H1 (cell line): Measurements from ENCODE around the gene WHAMM. TPM values are rescaled to one million over a fixed set of nuclear protein-coding genes. Genes with fewer than 3 reads are reported as not detected.

Source experiments
- CTCF ChIA-PET: fragments of 300-600 bp; sonication (Branson Sonifier 250); formaldehyde crosslinking; loops from one replicate; lab custom pipeline; 2021; ENCODE audit not compliant: partially characterized antibody; lab: Charles Lee
- POLR2A ChIA-PET: fragments of 300-600 bp; sonication (Branson Sonifier 250); formaldehyde crosslinking; loops from one replicate; lab custom pipeline; 2021; ENCODE audit warnings: inconsistent platforms; ENCODE audit not compliant: partially characterized antibody; lab: Charles Lee
- DNase-seq, 2 experiments: peaks; one replicate each; pipeline versions ENCODE4 v3.0.0 to v3.0.0-alpha.2; 2010 to 2022; ENCODE audit warnings: low spot score in 2 of 2, low read depth in 1 of 2, mixed read lengths in 1 of 2
- FAIRE-seq: peaks from 2 replicates; lab custom pipeline; 2011; peaks lifted over from hg19 to GRCh38; lab: Jason Lieb, UNC
- H2AFZ ChIP-seq: 2 replicates; pipeline ENCODE4 v1.8.1; 2012; ENCODE audit warnings: low read length, inconsistent platforms
- H2AK5ac ChIP-seq: 2 replicates; pipeline ENCODE4 v1.6.1; 2013; ENCODE audit warnings: low read depth, low read length
- H2BK120ac ChIP-seq: replicated peaks from 2 replicates; pipeline ENCODE3; 2013; ENCODE audit warnings: low read depth, low read length, inconsistent platforms
- H2BK12ac ChIP-seq: 2 replicates; pipeline ENCODE4 v1.6.1; 2013; ENCODE audit warnings: low read depth, low read length
- H2BK15ac ChIP-seq: 2 replicates; pipeline ENCODE4 v1.6.1; 2013; ENCODE audit warnings: low read length
- H2BK20ac ChIP-seq: 2 replicates; pipeline ENCODE4 v1.6.1; 2013; ENCODE audit warnings: low read length
- H2BK5ac ChIP-seq: 2 replicates; pipeline ENCODE4 v1.6.1; 2013; ENCODE audit warnings: low read depth, low read length
- H3K14ac ChIP-seq: 2 replicates; pipeline ENCODE4 v1.6.1; 2013; ENCODE audit warnings: inconsistent platforms; ENCODE audit not compliant: insufficient read length
- H3K18ac ChIP-seq: 2 replicates; pipeline ENCODE4 v1.6.1; 2013; ENCODE audit warnings: low read length; ENCODE audit errors: extremely low read depth
- H3K23ac ChIP-seq: 2 replicates; pipeline ENCODE4 v1.6.1; 2013; ENCODE audit warnings: inconsistent platforms; ENCODE audit not compliant: insufficient read length
- H3K23me2 ChIP-seq: 2 replicates; pipeline ENCODE4 v1.6.1; 2013; ENCODE audit warnings: low read depth, low read length
- H3K27ac ChIP-seq: 2 replicates; pipeline ENCODE4 v1.6.1; 2011; ENCODE audit warnings: low read depth, low read length, inconsistent platforms
- H3K27me3 ChIP-seq, 4 experiments: replicated peaks in 1 of 4; 1 replicate in 1 of 4; 2 replicates in 3 of 4; pipeline versions ENCODE4 v1.6.1 to v1.8.1; 2011 to 2013; ENCODE audit warnings: low read length in 3 of 4, mild to moderate bottlenecking in 3 of 4, inconsistent platforms in 2 of 4, mixed read lengths in 2 of 4, moderate library complexity in 1 of 4; ENCODE audit not compliant: control insufficient read depth in 3 of 4, insufficient read depth in 3 of 4; ENCODE audit errors: extremely low read depth in 1 of 4
- H3K36me3 ChIP-seq, 4 experiments: 2 replicates each; pipeline versions ENCODE4 v1.6.1 to v1.8.1; 2011 to 2013; ENCODE audit warnings: mild to moderate bottlenecking in 4 of 4, low read length in 3 of 4, moderate library complexity in 2 of 4, control low read depth in 1 of 4, inconsistent platforms in 1 of 4; ENCODE audit not compliant: insufficient read depth in 4 of 4, control insufficient read depth in 2 of 4
- H3K4ac ChIP-seq: replicated peaks from 2 replicates; pipeline ENCODE3; 2013; ENCODE audit warnings: low read length, low read depth, mixed read lengths, inconsistent platforms; ENCODE audit not compliant: insufficient read length
- H3K4me1 ChIP-seq, 4 experiments: replicated peaks in 1 of 4; 1 replicate in 1 of 4; 2 replicates in 3 of 4; pipeline versions ENCODE4 v1.6.1 to v1.8.1; 2011 to 2013; ENCODE audit warnings: low read length in 3 of 4, inconsistent platforms in 2 of 4, mixed read lengths in 1 of 4; ENCODE audit not compliant: insufficient read depth in 4 of 4, control insufficient read depth in 3 of 4
- H3K4me2 ChIP-seq, 2 experiments: 2 replicates each; pipeline versions ENCODE4 v1.6.1 to v1.8.1; 2011 to 2013; ENCODE audit warnings: low read depth in 2 of 2, low read length in 2 of 2, control low read depth in 1 of 2, inconsistent platforms in 1 of 2, mild to moderate bottlenecking in 1 of 2; ENCODE audit not compliant: insufficient read depth in 1 of 2
- H3K4me3 ChIP-seq, 4 experiments: fragments of 200-600, 300-600 bp in 1 of 4; sonication (generic), shearing (Covaris generic), sonication (Bioruptor Twin) in 1 of 4; 2 replicates each; pipeline versions ENCODE4 v1.5.1 to v1.8.1; 2011 to 2016; ENCODE audit warnings: low read length in 4 of 4, low read depth in 3 of 4, control low read depth in 2 of 4, inconsistent platforms in 2 of 4, mild to moderate bottlenecking in 2 of 4, mixed read lengths in 1 of 4, moderate library complexity in 1 of 4; ENCODE audit not compliant: insufficient read depth in 2 of 4; ENCODE audit errors: extremely low read depth in 1 of 4
- H3K56ac ChIP-seq: replicated peaks from 2 replicates; pipeline ENCODE3; 2013; ENCODE audit warnings: low read depth, mild to moderate bottlenecking, mixed read lengths, low read length, inconsistent platforms; ENCODE audit not compliant: insufficient read length
- H3K79me1 ChIP-seq: 2 replicates; pipeline ENCODE4 v1.6.1; 2013; ENCODE audit warnings: low read depth, low read length, control low read depth
- H3K79me2 ChIP-seq, 2 experiments: 2 replicates each; pipeline versions ENCODE4 v1.6.1 to v1.8.1; 2012 to 2013; ENCODE audit warnings: low read length in 2 of 2, mild to moderate bottlenecking in 2 of 2, inconsistent platforms in 1 of 2; ENCODE audit not compliant: insufficient read depth in 2 of 2, control insufficient read depth in 1 of 2
- H3K9ac ChIP-seq, 4 experiments: replicated peaks in 1 of 4; 1 replicate in 1 of 4; 2 replicates in 3 of 4; pipeline versions ENCODE4 v1.6.1 to v1.8.1; 2011 to 2013; ENCODE audit warnings: low read depth in 3 of 4, low read length in 3 of 4, control low read depth in 2 of 4, mild to moderate bottlenecking in 2 of 4, moderate library complexity in 2 of 4, inconsistent platforms in 1 of 4; ENCODE audit errors: extremely low read depth in 1 of 4
- H3K9me3 ChIP-seq, 2 experiments: 2 replicates each; pipeline versions ENCODE4 v1.6.1 to v1.8.1; 2012 to 2013; ENCODE audit warnings: mild to moderate bottlenecking in 2 of 2, moderate library complexity in 2 of 2, control low read depth in 1 of 2, inconsistent platforms in 1 of 2, low read depth in 1 of 2, low read length in 1 of 2, mixed read lengths in 1 of 2; ENCODE audit not compliant: insufficient read depth in 2 of 2
- H4K20me1 ChIP-seq, 2 experiments: replicated peaks in 1 of 2; 2 replicates each; pipeline versions ENCODE3 to v1.8.1; 2011 to 2013; ENCODE audit warnings: inconsistent platforms in 2 of 2, low read length in 2 of 2, mild to moderate bottlenecking in 1 of 2; ENCODE audit not compliant: insufficient read depth in 2 of 2, control insufficient read depth in 1 of 2
- H4K5ac ChIP-seq: 2 replicates; pipeline ENCODE4 v1.6.1; 2013; ENCODE audit warnings: low read length, low read depth, mixed read lengths, inconsistent platforms; ENCODE audit not compliant: insufficient read length
- H4K8ac ChIP-seq: 2 replicates; pipeline ENCODE4 v1.8.0; 2013; ENCODE audit warnings: mild to moderate bottlenecking, moderate library complexity, low read length, inconsistent platforms; ENCODE audit not compliant: insufficient read depth; ENCODE audit errors: extremely low read depth
- H4K91ac ChIP-seq: replicated peaks from 2 replicates; pipeline ENCODE3; 2013; ENCODE audit warnings: low read length, mixed read lengths, inconsistent platforms; ENCODE audit not compliant: insufficient read length
- BCL11A ChIP-seq, 2 experiments: IDR thresholded peaks; one replicate each; pipeline ENCODE4 v1.6.1; 2011; ENCODE audit warnings: low read depth in 2 of 2, low read length in 2 of 2, mild to moderate bottlenecking in 2 of 2
- EP300 ChIP-seq, 2 experiments: IDR thresholded peaks; 1 replicate in 1 of 2; 2 replicates in 1 of 2; pipeline ENCODE4 v1.6.1; 2011 to 2012; ENCODE audit warnings: low read depth in 2 of 2, low read length in 2 of 2, mild to moderate bottlenecking in 2 of 2, borderline replicate concordance in 1 of 2, inconsistent platforms in 1 of 2, moderate library complexity in 1 of 2
- TCF12 ChIP-seq: IDR thresholded peaks from 2 replicates; pipeline ENCODE4 v1.6.1; 2011; ENCODE audit warnings: low read depth, mild to moderate bottlenecking, low read length
- WGBS, 2 experiments: shearing (Covaris generic) in 1 of 2; methylation state at CpG; one replicate each; pipeline versions ENCODE4 v1.1.6 to v1.1.7; 2013 to 2015; ENCODE audit warnings: low lambda C conversion rate in 2 of 2, mixed read lengths in 2 of 2, inconsistent platforms in 1 of 2, low coverage in 1 of 2, missing lambda C conversion rate in 1 of 2; ENCODE audit not compliant: insufficient replicate concordance in 2 of 2, insufficient coverage in 1 of 2, insufficient read length in 1 of 2; ENCODE audit errors: extremely low coverage in 1 of 2, missing lambda C conversion rate in 1 of 2; 5-methylcytosine and 5-hydroxymethylcytosine counted together
- polyA plus RNA-seq, 7 experiments: library from polyadenylated mRNA; depleted of rRNA in 3 of 7; stranded (reverse) in 5 of 7; unstranded in 2 of 7; fragments of >200 nt in 5 of 7; fragments of 200-250 nt in 2 of 7; gene quantifications; 1 replicate in 5 of 7; 2 replicates in 1 of 7; 4 replicates in 1 of 7; pipeline versions ENCODE4 v1.2.1 to v1.2.3, GENCODE V29; 2011 to 2013; ENCODE audit warnings: missing spikeins in 2 of 7, mixed read lengths in 2 of 7
- total RNA-seq: library from RNA; stranded (reverse); fragmentation: NEBNext Ultra II Directional; extraction: Animal tissue kit (Norgen Biotek cat#: 25700); gene quantifications from 2 replicates; pipeline ENCODE4 v1.2.1, GENCODE V29; 2021

Gene WHAMM
- total and polyA plus RNA-seq, 2 of the 8 experiments (the other 6 are each of a cell fraction or from before 2014, with no cell fraction given), result 1.1 to 3.3 TPM

GRCh38 chr15:82855286-82856100 lies 46.1 kb downstream of the WHAMM start:
- Histone ChIP-seq H3K18ac (no peak overlapping the region), H2AFZ (no peak overlapping the region), H3K56ac (no peak overlapping the region), H3K4me2 (no peak overlapping the region), H2BK5ac (no peak overlapping the region), H2BK12ac (no peak overlapping the region), H4K91ac (no peak overlapping the region), H3K14ac (no peak overlapping the region), H3K4me1 (no peaks in the 10 kb centered on the region), H4K8ac (no peak overlapping the region), H3K4me3 (no peak overlapping the region), H3K23ac (no peak overlapping the region), H2BK15ac (no peak overlapping the region), H4K20me1 (peaks cover 0 to 1% of the 10 kb centered on the region in 2 experiments), H3K4ac (no peak overlapping the region), H3K36me3 (no peaks in the 10 kb centered on the region), H3K27me3 (no peaks in the 10 kb centered on the region), H2AK5ac (no peak overlapping the region), H2BK20ac (no peak overlapping the region), H3K9ac (no peak overlapping the region), H3K79me2 (no peaks in the 10 kb centered on the region), H3K9me3 (no peaks in the 10 kb centered on the region), H3K27ac (no peak overlapping the region), H3K79me1 (no peaks in the 10 kb centered on the region), H4K5ac (no peak overlapping the region), H2BK120ac (no peak overlapping the region), H3K23me2 (no peaks in the 10 kb centered on the region)
- CTCF ChIA-PET, result interaction anchor here (1.0 to 1.6 kb wide), 4 partner anchors 10 to 88 kb away, joined by 3 to 4 read pairs (median 4); no protein-coding TSS in a partner anchor
- WGBS, 2 experiments, result 91% methylated on average over 12 of the region's 17 CpGs; no CpG with 5 or more reads in 1 of the 2 experiments
- DNase-seq (no peak), FAIRE-seq (no peak)
- no peak for TF ChIP-seq TCF12
- TF ChIP-seq EP300 (IDR thresholded peaks at IDR 0.05; ENCODE audit: borderline replicate concordance in 1 of 2, low read depth in 2 of 2, low read length in 2 of 2), result no peak
- no peak for TF ChIP-seq BCL11A (IDR thresholded peaks at IDR 0.05; ENCODE audit: low read depth in 2 of 2, low read length in 2 of 2)
- POLR2A ChIA-PET, result interaction anchor here (0.6 kb wide), 1 partner anchor 85 kb away, joined by 3 read pairs; no protein-coding TSS in a partner anchor
